CD14-positive monocyte (primary cell): ENCODE data around the gene FAM107B. TPM values are rescaled to one million over a fixed set of nuclear protein-coding genes. Genes with fewer than 3 reads are reported as not detected.

Experiments used
- DNase-seq, 3 donors: peaks; one replicate each; pipeline ENCODE4 v3.0.0-alpha.2; 2011 to 2022
- H2AFZ ChIP-seq: 2 replicates; pipeline ENCODE4 v1.6.0; 2012; ENCODE audit warnings: mild to moderate bottlenecking, low read depth, low read length, inconsistent platforms; ENCODE audit not compliant: insufficient read depth, poor library complexity, severe bottlenecking
- H3K27ac ChIP-seq, 2 donors: 1 replicate in 1 of 2; 2 replicates in 1 of 2; pipeline ENCODE4 v1.5.1; 2012 to 2013; ENCODE audit warnings: low read length in 2 of 2, control low read depth in 1 of 2, inconsistent platforms in 1 of 2, low read depth in 1 of 2, mild to moderate bottlenecking in 1 of 2
- H3K27me3 ChIP-seq, 2 donors: one replicate each; pipeline versions ENCODE4 v1.6.0 to v1.6.1; 2011 to 2013; ENCODE audit warnings: low read length in 2 of 2; ENCODE audit not compliant: control insufficient read depth in 2 of 2, insufficient read depth in 2 of 2
- H3K36me3 ChIP-seq, 2 donors: replicated peaks in 1 of 2; 1 replicate in 1 of 2; 2 replicates in 1 of 2; pipeline versions ENCODE4 v1.5.1 to v1.6.1; 2012 to 2013; ENCODE audit warnings: low read length in 2 of 2, control low read depth in 1 of 2, inconsistent platforms in 1 of 2, mild to moderate bottlenecking in 1 of 2; ENCODE audit not compliant: insufficient read depth in 2 of 2, control insufficient read depth in 1 of 2
- H3K4me1 ChIP-seq, 2 donors: 1 replicate in 1 of 2; 2 replicates in 1 of 2; pipeline versions ENCODE4 v1.5.1 to v1.6.1; 2012 to 2013; ENCODE audit warnings: low read length in 2 of 2, control low read depth in 1 of 2, inconsistent platforms in 1 of 2, mild to moderate bottlenecking in 1 of 2, moderate library complexity in 1 of 2; ENCODE audit not compliant: insufficient read depth in 2 of 2, control insufficient read depth in 1 of 2
- H3K4me2 ChIP-seq: replicated peaks from 2 replicates; pipeline ENCODE3; 2012; ENCODE audit warnings: low read length, moderate library complexity, mild to moderate bottlenecking; ENCODE audit not compliant: poor library complexity, severe bottlenecking; ENCODE audit errors: extremely low read depth
- H3K4me3 ChIP-seq, 3 experiments: fragments of 200-600 bp in 1 of 3; sonication (generic) in 1 of 3; replicated peaks in 1 of 3; 1 replicate in 2 of 3; 2 replicates in 1 of 3; pipeline ENCODE4 v1.5.1; 2011 to 2013; ENCODE audit warnings: low read length in 3 of 3, mild to moderate bottlenecking in 3 of 3, control low read depth in 2 of 3, low read depth in 2 of 3, inconsistent platforms in 1 of 3, moderate library complexity in 1 of 3
- H3K79me2 ChIP-seq: 2 replicates; pipeline ENCODE4 v1.6.0; 2012; ENCODE audit warnings: mild to moderate bottlenecking, control low read depth, inconsistent platforms, low read length, moderate library complexity; ENCODE audit not compliant: insufficient read depth
- H3K9ac ChIP-seq: 2 replicates; pipeline ENCODE4 v1.6.0; 2017; ENCODE audit warnings: low read length, mild to moderate bottlenecking; ENCODE audit not compliant: insufficient read depth, poor library complexity, severe bottlenecking
- H3K9me3 ChIP-seq, 2 donors: replicated peaks in 1 of 2; 1 replicate in 1 of 2; 2 replicates in 1 of 2; pipeline versions ENCODE4 v1.5.1 to v1.6.1; 2012 to 2013; ENCODE audit warnings: low read length in 2 of 2, control low read depth in 1 of 2; ENCODE audit not compliant: control insufficient read depth in 1 of 2, insufficient read depth in 1 of 2
- H4K20me1 ChIP-seq: 2 replicates; pipeline ENCODE4 v1.6.0; 2012; ENCODE audit warnings: mild to moderate bottlenecking, low read length, control low read depth, moderate library complexity; ENCODE audit not compliant: insufficient read depth
- H3K27ac Mint-ChIP-seq, 7 donors: one replicate each; pipeline ENCODE4 v1.8.0; 2020; ENCODE audit warnings: mild to moderate bottlenecking in 7 of 7, mixed read lengths in 7 of 7, moderate library complexity in 6 of 7, inconsistent platforms in 2 of 7
- H3K27me3 Mint-ChIP-seq, 3 donors: one replicate each; pipeline ENCODE4 v1.8.0; 2021 to 2022; ENCODE audit warnings: low read depth in 3 of 3, mild to moderate bottlenecking in 3 of 3, mixed read lengths in 3 of 3, moderate library complexity in 3 of 3, inconsistent platforms in 1 of 3
- H3K36me3 Mint-ChIP-seq, 2 donors: one replicate each; pipeline ENCODE4 v1.8.0; 2020; ENCODE audit warnings: mixed read lengths in 2 of 2, inconsistent platforms in 1 of 2, mild to moderate bottlenecking in 1 of 2
- H3K4me1 Mint-ChIP-seq: one replicate; pipeline ENCODE4 v1.8.0; 2020; ENCODE audit warnings: mild to moderate bottlenecking, mixed read lengths
- H3K4me3 Mint-ChIP-seq, 2 donors: one replicate each; pipeline ENCODE4 v1.8.0; 2020; ENCODE audit warnings: mild to moderate bottlenecking in 2 of 2, mixed read lengths in 2 of 2, moderate library complexity in 1 of 2
- H3K9me3 Mint-ChIP-seq, 7 donors: one replicate each; pipeline ENCODE4 v1.8.0; 2020 to 2022; ENCODE audit warnings: mixed read lengths in 7 of 7, mild to moderate bottlenecking in 6 of 7, moderate library complexity in 6 of 7, inconsistent platforms in 2 of 7
- CTCF ChIP-seq: fragments of 200-600 bp; IDR thresholded peaks from one replicate; pipeline ENCODE4 v1.8.0; 2022; ENCODE audit warnings: antibody characterized with exemption, mild to moderate bottlenecking
- WGBS: methylation state at CpG from one replicate; pipeline ENCODE4 v1.1.5; 2013; ENCODE audit warnings: missing lambda C conversion rate; ENCODE audit not compliant: insufficient coverage; 5-methylcytosine and 5-hydroxymethylcytosine counted together
- intact Hi-C, 2 donors: fragments of 100-400 bp; cut with micrococcal nuclease; formaldehyde crosslinking; loops; one replicate each; pipeline versions ENCODE4 v1.15.0 to v1.15.1; 2023
- polyA plus RNA-seq, 3 donors: library from polyadenylated mRNA; depleted of rRNA in 1 of 3; unstranded in 2 of 3; stranded (reverse) in 1 of 3; fragments of 300-500 nt in 2 of 3; fragments of >200 nt in 1 of 3; fragmentation: Illumina TruSeq in 2 of 3; gene quantifications; 1 replicate in 2 of 3; 2 replicates in 1 of 3; pipeline ENCODE4 v1.2.3, GENCODE V29; 2012 to 2021

FAM107B gene
- polyA plus RNA-seq, 3 donors: 27.2 to 68.5 (median 28.4) TPM

GRCh38 chr10:14507781-14508180 is 266.9 kb downstream of the FAM107B start:
- H3K36me3 Mint-ChIP-seq: peaks cover 35 to 39% of the 10 kb centered on the region in 2 donors
- peaks cover 0 to 1% (median 0%) of the 10 kb centered on the region in 3 donors for H3K27me3 Mint-ChIP-seq
- peaks cover 26 to 49% of the 10 kb centered on the region in 2 donors for H3K36me3 ChIP-seq
- no CpG with 5 or more reads among the region's 4 CpGs for WGBS
- H3K9me3 ChIP-seq: no peaks in the 10 kb centered on the region
- H3K79me2 ChIP-seq: no peaks in the 10 kb centered on the region
- peaks cover 4% of the 10 kb centered on the region for H3K4me1 Mint-ChIP-seq
- no peaks in the 10 kb centered on the region for H4K20me1 ChIP-seq
- no peaks in the 10 kb centered on the region for H3K27me3 ChIP-seq
- H2AFZ ChIP-seq: no peak overlapping the region
- no peaks in the 10 kb centered on the region for H3K9me3 Mint-ChIP-seq
- H3K4me3 ChIP-seq: no peak overlapping the region
- H3K4me1 ChIP-seq: no peaks in the 10 kb centered on the region
- intact Hi-C loops: loop anchor here in 1 of 2 donors (10.0 kb wide), 1 partner anchor 317 kb away; no protein-coding TSS in a partner anchor
- no peak overlapping the region for H3K4me3 Mint-ChIP-seq
- no peak for DNase-seq
- H3K4me2 ChIP-seq: no peak overlapping the region
- no peak overlapping the region for H3K27ac ChIP-seq
- no peak overlapping the region for H3K27ac Mint-ChIP-seq
- no peak overlapping the region for H3K9ac ChIP-seq
- no peak for TF ChIP-seq CTCF

- no peak overlapping the region for H3K4me2 ChIP-seq
- H3K27me3 ChIP-seq: no peaks in the 10 kb centered on the region
- Mint-ChIP-seq H3K9me3 (no peaks in the 10 kb centered on the region), H3K27me3 (peaks cover 0 to 1% (median 0%) of the 10 kb centered on the region in 3 donors), H3K4me3 (no peak overlapping the region), H3K36me3 (peaks cover 33% of the 10 kb centered on the region in 2 donors), H3K27ac (no peak overlapping the region), H3K4me1 (peaks cover 4% of the 10 kb centered on the region)
- H3K4me1 ChIP-seq: no peaks in the 10 kb centered on the region
- no peak overlapping the region for H3K4me3 ChIP-seq
- no peak overlapping the region for H2AFZ ChIP-seq
- H3K9ac ChIP-seq: no peak overlapping the region
- TF ChIP-seq CTCF: no peak
- no peaks in the 10 kb centered on the region for H3K79me2 ChIP-seq
- 13% methylated on average over 6 of the region's 6 CpGs for WGBS
- H4K20me1 ChIP-seq: no peaks in the 10 kb centered on the region
- no peak overlapping the region for H3K27ac ChIP-seq
- H3K36me3 ChIP-seq: peaks cover 23 to 43% of the 10 kb centered on the region in 2 donors
- no peak for DNase-seq
- intact Hi-C loops: loop anchor here in 1 of 2 donors (10.0 kb wide), 1 partner anchor 318 kb away; no protein-coding TSS in a partner anchor
- H3K9me3 ChIP-seq: no peaks in the 10 kb centered on the region
These were observed 267.5 kb downstream of the FAM107B start for GRCh38 chr10:14507176-14507575.
